ENCODE data around the gene XPNPEP1. TPM values are rescaled to one million over a fixed set of nuclear protein-coding genes. Genes with fewer than 3 reads are reported as not detected.

XPNPEP1 gene
- total RNA-seq, 2 experiments from 2014 or later: 70.9 to 77.0 TPM

DNA sequence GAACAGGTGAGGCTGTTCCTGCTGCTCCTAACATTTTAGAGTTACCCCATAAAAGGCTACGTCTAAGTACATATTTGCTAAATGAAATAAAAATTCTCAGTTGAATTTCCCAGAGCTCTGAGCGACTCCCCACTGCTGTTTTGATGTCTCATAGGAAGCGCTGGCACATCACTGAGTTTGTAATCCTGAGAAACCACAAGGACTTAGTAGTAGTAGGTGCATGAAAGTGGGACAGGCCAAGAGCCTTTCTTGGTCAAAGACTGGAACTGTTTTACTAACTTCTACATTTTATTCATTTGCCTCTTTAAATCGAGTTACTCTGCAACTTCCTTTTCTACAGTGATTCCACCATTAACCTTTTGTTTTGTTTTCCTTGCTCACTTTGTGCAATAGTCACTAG lies 85.9 kb downstream of the XPNPEP1 start:
- POLR2A ChIA-PET: no interaction called here
- CTCF ChIA-PET: no interaction called here

DNA sequence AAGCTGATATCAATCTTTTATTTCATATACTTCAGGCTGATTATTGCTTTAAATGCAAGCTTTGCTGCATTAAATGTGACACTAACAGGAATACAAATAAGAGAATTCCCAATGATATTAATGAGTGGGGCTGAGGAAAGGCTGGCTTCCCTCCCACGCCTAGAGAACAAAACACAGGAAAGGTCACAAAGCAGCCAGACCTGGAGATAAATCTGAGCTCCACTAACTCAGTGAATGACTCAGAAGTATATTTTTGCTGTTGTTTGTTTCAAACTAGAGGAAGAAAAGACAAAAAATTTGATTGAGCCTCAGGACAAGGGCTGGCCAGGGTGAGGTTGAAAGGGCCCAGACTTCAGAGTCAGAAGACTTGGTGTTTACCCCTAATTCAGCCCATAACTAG lies 88.1 kb downstream of the XPNPEP1 start:
- ChIA-PET CTCF (no interaction called here), POLR2A (no interaction called here)

DNA sequence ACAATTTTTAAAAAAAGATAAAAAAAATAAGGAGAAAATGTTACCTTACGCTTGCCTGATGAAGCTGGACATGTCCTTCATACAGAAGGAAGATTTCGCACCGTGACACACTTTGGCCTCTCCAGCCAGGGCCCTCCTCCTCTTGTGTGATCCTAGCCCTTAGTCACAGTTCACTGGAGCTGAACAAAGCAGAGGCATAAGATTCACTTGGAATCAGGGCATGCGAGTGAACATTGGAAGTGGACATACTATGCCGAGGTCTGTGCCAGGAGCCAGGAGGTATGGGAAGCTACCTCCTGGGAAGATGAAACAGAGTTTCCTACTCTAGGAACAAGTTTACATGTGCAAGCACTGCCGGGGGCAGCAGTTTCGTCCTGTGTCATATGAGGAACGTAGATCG lies 91.5 kb downstream of the XPNPEP1 start:
- CTCF ChIA-PET: no interaction called here
- POLR2A ChIA-PET: no interaction called here

DNA sequence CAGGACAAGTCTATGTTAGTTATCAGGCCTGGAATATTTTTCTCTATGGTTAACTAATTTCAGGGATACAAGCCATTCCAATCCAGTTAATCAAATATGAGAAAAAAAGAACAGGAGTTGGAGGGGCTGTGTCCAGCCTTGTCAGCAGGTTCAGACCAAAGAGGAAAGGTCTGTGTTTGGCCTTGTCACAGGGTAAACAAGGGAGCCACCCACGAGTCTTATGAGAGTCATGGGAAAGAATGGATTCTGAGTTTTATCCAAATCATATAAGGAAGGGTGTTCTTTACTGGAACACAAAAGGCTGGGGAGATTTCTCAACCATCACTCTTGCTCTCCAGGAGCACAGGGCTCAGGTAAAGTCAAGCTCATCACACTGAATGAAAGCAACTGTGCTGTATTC lies 99.1 kb downstream of the XPNPEP1 start:
- CTCF ChIA-PET: no interaction called here
- POLR2A ChIA-PET: no interaction called here

DNA sequence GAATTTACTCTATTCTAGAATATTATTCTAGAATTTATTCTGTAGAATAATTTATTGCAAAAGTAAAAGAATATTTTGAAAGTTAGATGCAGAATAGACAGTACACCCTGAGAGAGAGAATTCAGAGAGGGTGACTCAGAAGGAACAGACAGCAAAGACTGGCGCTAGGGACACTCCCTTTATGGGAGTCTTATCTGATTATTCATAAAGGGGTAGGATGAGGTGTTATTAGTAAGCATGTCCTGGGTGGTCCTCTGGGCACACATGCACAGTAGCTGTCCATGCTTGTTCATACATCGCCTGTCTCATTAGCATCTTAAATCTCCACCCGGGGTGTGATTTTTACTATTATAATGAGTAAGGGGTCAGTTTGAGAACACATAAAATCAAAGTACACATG lies 100.1 kb downstream of the XPNPEP1 start:
- CTCF ChIA-PET: no interaction called here
- POLR2A ChIA-PET: no interaction called here

DNA sequence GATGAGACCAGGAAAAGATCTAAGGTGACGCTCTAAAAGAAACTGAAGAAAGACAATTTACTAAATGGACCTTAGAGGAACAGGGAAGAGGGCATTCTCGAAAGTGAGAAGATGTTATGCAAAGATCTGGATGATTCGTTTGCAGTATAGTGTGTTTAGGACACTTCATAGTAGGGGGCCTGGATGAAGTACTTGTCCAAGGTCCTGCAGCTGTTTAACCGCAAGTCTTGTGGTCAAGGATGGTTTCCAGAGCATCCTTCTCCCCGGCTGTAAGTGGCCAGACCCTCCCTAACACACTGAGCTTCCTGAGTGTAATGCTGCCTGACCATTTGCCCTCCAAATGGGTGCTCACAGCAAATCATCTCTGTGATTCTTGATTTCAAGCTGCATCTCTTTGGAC lies 101.6 kb downstream of the XPNPEP1 start:
- ChIA-PET CTCF (no interaction called here), POLR2A (no interaction called here)

DNA sequence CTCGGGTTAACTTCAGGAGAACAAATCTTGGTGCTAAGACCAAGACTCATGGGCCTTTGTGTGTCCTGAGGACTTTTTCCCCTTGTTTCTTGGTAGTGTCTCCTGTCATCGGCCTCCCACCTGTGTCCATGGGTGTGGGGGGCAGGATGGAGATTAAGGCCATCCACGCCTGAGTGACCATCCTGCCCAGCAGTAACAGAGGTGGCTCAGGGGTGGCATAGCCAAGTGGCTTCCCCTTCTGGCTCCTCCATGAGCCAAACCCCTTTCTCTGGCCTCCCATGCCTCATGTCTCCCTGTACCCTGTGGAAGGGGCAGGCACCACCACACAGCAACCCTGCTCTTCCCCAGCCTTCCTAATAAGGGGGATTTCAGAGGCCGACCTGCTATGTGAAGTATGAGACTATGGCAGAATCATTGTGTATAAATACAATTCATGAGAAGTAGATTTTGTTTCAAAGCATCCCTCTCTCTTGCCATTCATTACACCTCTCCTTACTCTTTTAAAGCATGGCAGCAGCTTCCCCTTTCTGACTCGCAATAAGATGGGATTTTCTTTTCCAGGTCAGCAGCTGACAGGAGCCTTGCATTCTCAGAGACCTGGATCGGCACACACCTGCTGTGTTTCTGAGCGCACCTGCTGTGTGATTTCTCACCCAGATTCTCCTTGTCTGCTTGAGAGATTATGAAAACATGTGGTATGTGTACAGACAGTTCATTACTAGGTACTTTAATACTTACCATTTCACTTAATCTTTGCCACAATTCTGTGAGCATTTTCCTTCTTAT lies 102.5 kb downstream of the XPNPEP1 start:
- CTCF ChIA-PET: no interaction called here
- POLR2A ChIA-PET: no interaction called here

DNA sequence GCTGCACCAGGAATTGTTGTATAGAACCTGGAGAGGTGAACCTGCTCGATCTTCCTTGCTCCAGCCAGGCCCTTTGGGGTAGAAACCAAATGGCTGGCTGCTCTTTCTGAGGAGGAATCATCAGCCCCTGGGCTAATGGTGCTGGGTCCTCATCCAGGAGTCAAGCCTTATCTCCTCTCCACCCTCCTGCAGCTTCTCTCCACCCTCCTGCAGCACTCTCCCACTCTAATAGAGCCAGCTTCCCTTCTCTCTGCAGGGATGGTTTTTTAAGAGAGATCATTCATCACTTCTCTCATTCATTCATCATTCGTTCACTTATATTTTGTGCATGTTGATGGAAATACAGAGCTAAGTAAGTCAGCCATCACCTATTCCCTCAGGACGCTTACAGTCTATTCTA lies 103.5 kb downstream of the XPNPEP1 start:
- POLR2A ChIA-PET: no interaction called here
- CTCF ChIA-PET: no interaction called here

Other genes with a start within 250 kb of the XPNPEP1 start
- 10 to 100 TPM; 31.3 to 31.4 TPM for gene ADD3, start 84.5 kb upstream of the XPNPEP1 start, total RNA-seq

All from activated CD8-positive, alpha-beta memory T cell treated with anti-CD3 and anti-CD28 coated beads for 36 hours (primary cell).